NCI-H2107 (cell line): ENCODE data around the gene MKX.

Source experiments
- DNase-seq: peaks from one replicate; lab custom pipeline; 2025; lab: John Stamatoyannopoulos, UW

MKX gene

DNA sequence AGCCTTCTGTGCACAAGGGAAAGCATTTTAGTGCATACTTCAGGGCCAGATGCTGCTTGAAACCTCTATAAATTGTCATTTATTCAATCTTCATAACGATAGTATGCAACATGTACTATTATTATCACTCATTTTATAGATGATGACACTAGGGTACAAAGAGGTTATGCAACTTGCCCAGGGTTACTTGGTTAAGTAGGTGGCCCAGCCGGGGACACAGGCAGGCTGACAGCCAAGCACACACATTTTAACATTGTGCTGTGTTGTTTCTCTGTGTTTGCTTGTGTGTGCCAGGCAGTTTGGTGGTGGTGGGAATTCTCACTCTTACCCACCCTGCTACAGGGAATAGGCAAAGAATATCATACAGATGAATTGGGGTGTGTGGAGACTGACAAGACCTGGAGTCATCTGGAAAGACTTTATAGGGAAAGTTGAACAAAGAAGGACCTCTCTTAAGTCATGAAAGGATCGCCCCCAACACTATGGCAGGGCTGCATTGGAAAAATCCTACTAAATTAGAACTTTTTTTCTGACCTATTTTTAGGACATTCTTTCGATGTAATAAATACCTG is 98.9 kb downstream of the MKX start:
- no peak for DNase-seq

DNA sequence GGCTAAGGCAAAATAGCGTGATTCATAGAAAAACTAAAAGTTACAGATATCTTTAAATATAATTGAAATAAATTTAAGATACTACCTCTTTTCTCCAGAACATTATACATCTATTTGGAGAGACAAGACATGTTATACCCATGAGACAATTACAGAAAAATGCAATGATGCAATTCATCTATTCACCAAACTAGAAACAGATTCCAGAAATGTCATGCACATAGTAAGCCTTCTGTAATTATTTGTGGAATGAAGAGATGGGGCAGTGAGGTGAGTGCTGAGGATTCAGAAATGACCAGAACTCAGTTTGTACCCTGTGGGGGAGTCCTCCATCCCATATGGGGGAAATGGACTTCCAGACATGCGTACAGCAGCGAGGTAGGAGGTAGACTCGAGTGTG is 99.4 kb downstream of the MKX start:
- DNase-seq, result no peak

DNA sequence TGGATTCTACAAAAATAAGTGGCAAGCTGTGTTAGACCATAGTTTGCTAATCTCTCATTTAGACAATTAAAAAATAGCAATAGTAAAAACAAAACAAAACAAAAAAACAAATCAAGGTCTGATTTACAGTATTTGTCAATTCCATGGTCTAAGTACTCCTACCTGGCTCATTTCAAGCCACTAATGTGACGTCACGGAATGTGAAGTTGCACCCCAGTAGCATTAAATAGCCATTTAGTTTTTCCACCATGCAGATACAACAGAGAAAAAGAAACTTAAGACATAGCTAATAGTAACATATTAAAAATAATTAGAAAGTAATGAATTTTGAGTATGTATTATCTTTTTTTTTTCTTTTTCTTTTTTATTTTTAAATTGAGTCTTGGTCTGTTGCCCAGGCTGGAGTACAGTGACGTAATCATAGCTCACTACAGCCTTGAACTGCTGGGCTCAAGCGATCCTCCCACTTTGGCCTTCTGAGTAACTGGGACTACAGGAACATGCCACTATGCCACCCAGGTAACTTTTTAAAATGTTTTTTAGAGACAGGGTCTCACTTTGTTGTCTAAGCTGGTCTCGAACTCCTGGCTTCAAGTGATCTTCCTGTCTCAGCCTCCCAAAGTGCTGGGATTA is 101.2 kb downstream of the MKX start:
- no peak for DNase-seq

DNA sequence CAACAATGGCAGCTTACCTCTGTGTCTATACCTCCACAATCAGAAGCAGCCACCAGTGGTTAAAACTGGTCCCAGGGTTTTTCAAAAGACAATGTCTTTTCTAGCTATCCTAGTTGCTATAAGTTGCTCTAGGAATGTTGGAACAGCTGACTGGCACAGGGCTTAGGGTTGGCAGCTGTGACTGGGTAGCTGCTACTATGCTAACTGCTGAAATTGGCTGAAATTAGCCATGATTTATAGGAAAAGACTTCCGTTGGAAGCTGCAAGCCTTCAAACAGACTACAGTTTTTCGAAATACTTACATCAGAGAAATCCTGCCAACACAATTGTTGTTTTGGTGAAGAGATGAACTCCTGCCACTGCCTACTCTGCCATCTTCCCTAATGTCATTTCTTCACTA is 102.3 kb downstream of the MKX start:
- DNase-seq, result no peak

DNA sequence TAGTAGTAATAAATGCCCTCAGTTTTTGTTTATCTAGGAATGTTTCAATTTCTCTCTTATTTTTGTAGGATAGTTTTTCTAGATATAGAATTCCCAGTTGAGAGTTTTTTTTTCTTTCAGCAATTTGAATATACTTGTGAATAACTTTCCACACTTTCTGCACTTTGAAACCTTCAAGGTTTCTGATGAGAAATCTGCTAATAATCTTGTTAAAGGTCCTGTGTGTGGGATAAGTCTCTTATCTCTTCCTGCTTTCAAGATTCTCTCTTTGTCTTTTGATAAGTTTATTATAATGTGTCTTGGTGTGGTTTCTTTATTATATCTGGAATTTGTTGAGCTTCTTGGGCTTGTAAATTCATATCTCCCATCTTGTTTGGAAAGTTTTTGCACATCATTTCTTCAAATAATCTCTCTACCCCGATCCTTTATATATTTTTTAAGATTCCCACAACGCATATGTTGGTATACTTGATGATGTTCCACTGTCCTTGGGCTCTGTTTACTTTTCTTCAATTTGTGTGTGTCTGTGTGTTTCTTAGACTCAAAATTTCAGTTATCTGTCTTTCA is 103.5 kb downstream of the MKX start:
- DNase-seq, result no peak

DNA sequence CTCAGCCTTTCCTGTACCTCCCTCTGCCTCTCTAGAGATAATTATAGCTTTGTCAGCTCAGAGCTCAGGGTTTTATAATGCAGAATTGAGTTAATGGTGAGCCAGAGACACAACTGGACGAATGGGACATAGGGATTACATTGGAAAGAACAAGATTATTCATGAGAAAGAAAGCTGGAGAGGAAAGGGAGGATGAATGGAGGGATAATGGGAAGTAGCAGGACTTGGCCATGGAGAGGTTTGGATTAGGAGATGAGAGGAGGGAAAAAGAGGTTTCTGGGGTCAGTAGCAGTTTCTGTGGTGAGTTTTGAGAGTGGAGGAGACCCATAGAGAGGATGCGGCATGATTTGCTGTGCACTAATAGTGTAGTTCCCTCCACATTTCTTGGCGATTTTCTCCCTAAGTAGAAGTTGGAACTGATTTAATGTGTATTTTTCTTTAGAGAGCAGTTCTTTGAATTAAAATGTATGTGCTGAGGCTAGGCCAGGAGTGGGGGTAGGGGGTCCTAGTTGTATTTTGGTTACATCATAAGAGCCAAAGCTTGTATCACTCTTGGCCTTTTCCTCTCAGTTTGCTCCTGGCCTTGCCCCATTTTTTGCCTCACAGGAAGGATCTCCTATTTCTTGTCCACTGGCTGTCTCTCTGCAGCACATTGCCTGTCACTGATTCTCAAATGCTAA is 107.4 kb downstream of the MKX start:
- DNase-seq, result no peak

DNA sequence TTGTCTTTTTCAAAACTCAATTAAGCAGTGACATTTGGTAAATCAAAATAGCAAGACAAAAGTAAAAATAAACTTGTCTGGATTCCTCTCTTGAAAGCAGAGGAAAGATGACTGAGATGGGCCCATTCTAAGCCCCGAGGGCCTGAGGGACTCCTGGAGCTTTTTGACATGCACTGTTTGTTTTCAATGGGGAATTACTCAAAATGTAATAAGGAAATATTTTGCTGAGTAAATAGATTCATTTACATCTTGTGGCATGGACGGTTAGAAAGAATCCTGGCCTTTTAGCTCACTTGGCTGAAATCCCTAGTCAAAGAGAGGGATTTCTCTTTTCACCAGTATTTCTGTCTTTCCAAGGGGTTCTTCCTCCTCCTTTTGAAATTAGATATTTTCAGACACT is 108.0 kb downstream of the MKX start:
- DNase-seq, result no peak

DNA sequence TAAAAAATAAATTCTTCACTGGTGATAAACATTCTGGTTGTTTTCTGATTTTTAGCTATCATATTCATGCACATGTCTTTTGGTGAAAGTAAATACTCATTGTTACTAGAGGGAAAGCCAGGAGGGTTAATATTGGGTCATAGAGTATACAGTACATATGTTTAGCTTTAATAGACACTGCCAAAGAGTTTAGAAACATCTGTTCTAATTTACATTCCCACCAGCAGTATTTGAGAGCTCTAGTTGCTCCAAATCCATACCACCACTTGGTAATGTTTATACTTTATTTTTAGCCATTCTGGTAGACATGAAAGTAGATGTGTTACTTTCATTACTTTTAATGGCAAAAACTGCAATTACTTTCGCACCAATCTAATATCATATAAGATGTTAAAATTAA is 108.8 kb downstream of the MKX start:
- no peak for DNase-seq

DNA sequence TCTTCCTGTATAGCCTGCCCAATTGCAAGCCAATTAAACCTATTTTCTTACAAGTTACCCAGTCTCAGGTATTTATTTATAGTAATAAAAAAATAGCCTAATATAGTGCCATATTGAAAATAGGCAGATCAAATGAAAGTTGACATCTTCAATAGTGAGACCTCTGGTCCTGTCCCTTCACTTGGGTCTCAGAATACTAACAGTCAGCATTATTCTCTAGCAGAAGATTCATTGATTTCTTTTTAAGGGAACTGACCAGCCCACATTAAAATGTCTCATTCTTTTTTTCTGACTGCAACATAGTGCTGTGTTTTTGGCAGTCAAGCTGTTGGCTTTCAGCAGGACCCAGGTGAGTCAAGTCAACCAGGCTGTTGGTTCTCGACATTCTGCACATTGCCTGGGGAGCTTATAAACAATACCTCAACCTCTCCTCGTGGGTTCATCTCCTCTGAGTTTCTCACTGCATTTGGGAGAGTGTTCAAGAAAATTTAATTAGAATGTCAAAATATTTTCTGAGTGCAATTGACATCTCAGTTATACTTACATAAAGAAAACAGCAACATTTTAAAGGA is 109.8 kb downstream of the MKX start:
- no peak for DNase-seq

DNA sequence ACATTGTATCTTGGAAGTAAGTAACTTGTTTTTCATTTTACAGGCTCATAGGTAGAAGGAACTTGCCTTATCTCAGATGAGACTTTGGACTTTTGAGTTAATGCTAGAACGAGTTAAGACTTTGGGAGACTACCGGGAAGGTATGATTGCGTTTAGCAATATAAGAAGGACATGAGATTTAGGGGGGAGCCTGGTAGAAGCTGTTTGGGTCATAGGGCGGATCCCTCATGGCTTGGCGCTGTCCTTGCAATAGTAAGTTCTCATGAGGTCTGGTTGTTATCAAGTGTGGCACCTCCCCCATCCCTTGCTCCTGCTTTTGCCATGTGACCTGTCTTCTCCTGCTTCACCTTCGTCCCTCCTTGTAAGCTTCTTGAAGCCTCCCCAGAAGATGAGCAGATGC is 110.3 kb downstream of the MKX start:
- DNase-seq, result no peak

DNA sequence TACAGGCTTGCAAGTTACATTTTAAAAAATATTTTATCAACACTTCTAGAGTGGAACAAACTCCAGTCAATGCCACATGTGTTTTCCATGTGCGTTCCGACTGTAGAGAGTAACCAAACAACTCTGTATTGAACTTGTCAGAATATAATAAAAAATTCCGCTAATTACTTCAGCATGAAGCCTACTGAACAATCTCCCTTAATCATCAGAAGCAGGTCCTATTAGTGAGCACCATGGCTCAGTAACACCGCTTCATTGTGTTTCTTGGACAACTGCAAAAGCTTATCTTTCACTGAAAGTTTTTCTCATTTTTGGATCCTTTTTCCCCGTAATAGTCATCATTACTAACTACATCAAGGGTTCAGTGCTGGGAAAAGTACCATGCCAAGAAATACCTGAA is 117.0 kb downstream of the MKX start:
- DNase-seq, result no peak

DNA sequence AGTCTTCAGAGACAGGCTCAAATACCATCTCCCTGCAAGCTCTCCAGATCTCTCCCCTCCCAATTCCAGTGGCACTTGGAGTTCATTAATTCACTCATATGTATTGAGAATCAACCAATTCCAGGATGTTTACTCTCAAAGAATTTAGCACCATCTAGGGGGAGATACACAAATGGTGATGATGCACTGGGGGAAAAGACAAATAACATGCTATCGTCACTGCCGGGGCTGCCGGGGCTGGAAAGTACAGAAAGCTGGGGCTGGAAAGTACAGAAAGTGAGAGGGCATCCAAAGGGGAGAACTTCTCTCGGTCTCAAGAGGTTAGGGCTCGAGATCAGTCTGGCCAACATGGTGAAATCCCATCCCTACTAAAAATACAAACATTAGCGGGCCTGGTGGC is 118.7 kb downstream of the MKX start:
- DNase-seq, result no peak

DNA sequence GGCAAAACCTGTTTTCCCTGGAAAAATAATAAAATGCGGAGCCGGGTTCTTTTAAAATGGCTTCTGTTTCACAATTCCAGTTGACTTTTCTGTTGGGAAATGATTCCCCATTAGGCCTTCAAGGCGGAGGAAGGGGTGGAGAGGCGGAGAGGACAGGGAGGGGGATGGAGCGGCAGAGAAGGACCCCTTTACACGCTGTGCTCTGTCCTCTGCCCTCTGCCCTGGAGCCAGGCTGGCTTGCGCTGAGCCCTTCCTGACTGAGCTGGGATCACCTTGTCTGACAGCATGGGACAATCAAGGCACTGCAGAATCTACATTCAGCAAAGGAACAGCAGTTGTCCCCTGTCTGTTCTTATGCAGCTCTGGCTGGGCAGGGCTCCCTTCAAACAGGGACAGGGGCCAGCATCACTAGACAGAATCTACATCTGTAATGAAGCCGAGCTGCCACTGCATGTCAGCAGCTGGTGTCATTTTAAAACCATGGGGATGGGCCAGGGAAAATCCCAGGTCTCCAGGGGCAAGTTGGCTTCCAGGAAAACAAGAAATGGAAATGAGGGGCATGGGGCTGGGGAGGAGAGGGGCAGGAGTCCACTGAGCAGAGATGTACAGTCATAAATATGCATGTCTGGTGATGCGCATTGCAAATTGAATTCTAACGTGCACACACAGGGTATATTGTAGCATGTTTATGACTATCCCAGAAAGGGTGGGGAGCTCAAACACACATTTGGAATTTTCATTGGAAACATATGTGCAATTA is 120.0 kb downstream of the MKX start:
- no peak for DNase-seq

DNA sequence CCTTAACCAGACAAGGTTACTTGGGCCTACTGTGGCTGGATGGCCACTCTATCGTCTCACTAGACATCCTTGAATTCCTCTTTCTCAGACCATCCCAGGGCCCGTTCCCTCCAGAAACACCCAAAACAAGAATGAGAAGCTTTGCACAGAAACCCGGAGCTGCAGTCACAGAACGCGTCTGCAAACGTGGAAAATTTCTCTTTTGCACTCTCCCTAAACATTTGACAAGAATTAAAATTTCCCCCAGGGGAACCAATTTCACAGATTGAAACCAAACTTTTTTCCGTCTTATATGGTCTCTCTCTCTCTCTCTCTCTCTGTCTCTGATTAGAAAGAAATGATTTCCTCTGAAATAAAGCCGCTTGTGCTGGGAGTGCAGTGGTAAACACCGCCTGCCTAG is 120.7 kb downstream of the MKX start:
- no peak for DNase-seq
